MCF 10A (cell line): Measurements from ENCODE around the gene USP13. TPM values are rescaled to one million over a fixed set of nuclear protein-coding genes. Genes with fewer than 3 reads are reported as not detected.
"Not testable (repeated sequence)": the region's sequence is repeated elsewhere in the genome, so short reads cannot be mapped to it uniquely, and the experiment has no call there.

ENCODE experiments used
- BruUV-seq: library from RNA; stranded (reverse); fragments of 400-500 nt; replicated peaks from 2 replicates; lab custom pipeline; 2021; lab: Mats Ljungman, UMichigan
- CTCF ChIA-PET: fragments of 300-600 bp; sonication (Branson Sonifier 250); formaldehyde crosslinking; extraction: SDS; loops from one replicate; lab custom pipeline; 2021; ENCODE audit warnings: antibody characterized with exemption, inconsistent platforms; lab: Yijun Ruan, JAX
- POLR2A ChIA-PET: fragments of 300-600, 350-650 bp; sonication (Branson Sonifier 250); formaldehyde crosslinking; extraction: SDS; loops from one replicate; lab custom pipeline; 2020; ENCODE audit warnings: antibody characterized with exemption, inconsistent platforms; lab: Yijun Ruan, JAX
- DNase-seq: peaks from one replicate; pipeline ENCODE4 v3.0.0-alpha.2; 2018; ENCODE audit not compliant: unreplicated experiment
- H3K27ac Mint-ChIP-seq: one replicate; pipeline ENCODE4 v1.8.0; 2022; ENCODE audit warnings: mild to moderate bottlenecking, low read depth, mixed read lengths; ENCODE audit not compliant: unreplicated experiment
- H3K27me3 Mint-ChIP-seq: one replicate; pipeline ENCODE4 v1.8.0; 2022; ENCODE audit warnings: mixed read lengths; ENCODE audit not compliant: insufficient read depth, unreplicated experiment
- H3K36me3 Mint-ChIP-seq: one replicate; pipeline ENCODE4 v1.8.0; 2022; ENCODE audit warnings: mild to moderate bottlenecking, moderate library complexity, mixed read lengths; ENCODE audit not compliant: insufficient read depth, unreplicated experiment
- H3K4me1 Mint-ChIP-seq: one replicate; pipeline ENCODE4 v1.8.0; 2022; ENCODE audit warnings: mixed read lengths; ENCODE audit not compliant: insufficient read depth, unreplicated experiment
- H3K4me3 Mint-ChIP-seq: one replicate; pipeline ENCODE4 v1.8.0; 2022; ENCODE audit warnings: mild to moderate bottlenecking, moderate library complexity, mixed read lengths; ENCODE audit not compliant: unreplicated experiment
- H3K9me3 Mint-ChIP-seq: one replicate; pipeline ENCODE4 v1.8.0; 2022; ENCODE audit warnings: mixed read lengths; ENCODE audit not compliant: unreplicated experiment
- CTCF ChIP-seq: fragments of 200-600 bp; IDR thresholded peaks from one replicate; pipeline ENCODE4 v1.8.0; 2022; ENCODE audit warnings: antibody characterized with exemption, mild to moderate bottlenecking; ENCODE audit not compliant: unreplicated experiment
- intact Hi-C: fragments of 100-400 bp; cut with micrococcal nuclease; formaldehyde crosslinking; loops from 2 replicates; pipeline ENCODE4 v1.14.1; 2022
- total RNA-seq: library from RNA; stranded (reverse); gene quantifications from 2 replicates; pipeline ENCODE4 v1.2.3, GENCODE V29; 2022

USP13 gene
- total RNA-seq, 1 experiment from 2014 or later, result 9.7 TPM

- no peak overlapping the region for H3K27ac Mint-ChIP-seq
Observed at GRCh38 chr3:179771797-179772196, 119.0 kb downstream of the USP13 start.

DNA sequence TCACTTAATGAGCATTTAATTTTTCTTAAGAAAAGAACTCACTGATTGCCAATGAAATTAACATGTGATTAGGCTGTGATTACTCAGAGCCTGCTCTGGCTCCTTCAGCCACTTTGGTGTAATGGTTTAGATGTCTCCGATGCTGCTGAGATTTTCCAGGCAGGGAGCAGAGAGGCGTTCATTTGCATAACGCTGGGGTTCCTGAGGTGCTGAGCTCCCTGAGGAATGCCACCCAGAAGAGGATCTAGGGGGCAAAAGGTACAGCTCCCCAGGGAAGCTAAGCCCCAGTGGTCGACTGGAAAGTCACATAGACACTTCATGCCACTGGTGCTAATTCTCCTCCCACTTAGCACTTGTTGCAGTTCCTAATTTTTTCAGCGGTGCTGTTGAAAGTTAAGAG is 119.5 kb downstream of the USP13 start:
- H3K27ac Mint-ChIP-seq, result no peak overlapping the region
- no peak overlapping the region for H3K4me3 Mint-ChIP-seq
- POLR2A ChIA-PET, result interaction anchor here (0.8 kb wide), 1 partner anchor 181 kb away, joined by 3 read pairs; no protein-coding TSS in a partner anchor
- no peaks in the 10 kb centered on the region for H3K27me3 Mint-ChIP-seq
- peaks cover 17% of the 10 kb centered on the region for H3K36me3 Mint-ChIP-seq
- no TSS peak for BruUV-seq
- CTCF ChIA-PET, result interaction anchor here (1.3 to 1.4 kb wide), 2 partner anchors 48 to 823 kb away, joined by 4 to 5 read pairs; no protein-coding TSS in a partner anchor
- H3K4me1 Mint-ChIP-seq, result no peaks in the 10 kb centered on the region
- no peak for TF ChIP-seq CTCF
- intact Hi-C loops, result no loop called here
- H3K9me3 Mint-ChIP-seq, result no peaks in the 10 kb centered on the region
- DNase-seq, result no peak

More at GRCh38 chr3:179771797-179772196, 119.0 kb downstream of the USP13 start:
- intact Hi-C loops, result no loop called here
- DNase-seq, result no peak
- ChIA-PET CTCF (interaction anchor here (0.6 to 1.4 kb wide), 3 partner anchors 12 to 823 kb away, joined by 3 to 5 read pairs (median 4); no protein-coding TSS in a partner anchor), POLR2A (no interaction called here)
- Mint-ChIP-seq H3K4me1 (no peaks in the 10 kb centered on the region), H3K27me3 (no peaks in the 10 kb centered on the region), H3K9me3 (no peaks in the 10 kb centered on the region), H3K36me3 (peaks cover 19% of the 10 kb centered on the region), H3K4me3 (no peak overlapping the region)
- TF ChIP-seq CTCF, result no peak
- BruUV-seq, result no TSS peak

GRCh38 chr3:179775416-179776122 is 122.7 kb downstream of the USP13 start:
- CTCF ChIA-PET, result interaction anchor here (0.6 kb wide), 1 partner anchor 19 kb away, joined by 3 read pairs; no protein-coding TSS in a partner anchor

GRCh38 chr3:179782841-179783240 is 130.0 kb downstream of the USP13 start:
- peaks cover 34% of the 10 kb centered on the region for H3K36me3 Mint-ChIP-seq
- intact Hi-C loops, CTCF ChIA-PET, BruUV-seq, H3K9me3 Mint-ChIP-seq, POLR2A ChIA-PET, H3K4me3 Mint-ChIP-seq, H3K4me1 Mint-ChIP-seq, DNase-seq, H3K27me3 Mint-ChIP-seq, H3K27ac Mint-ChIP-seq: not testable (repeated sequence)

More at GRCh38 chr3:179775416-179776122, 122.7 kb downstream of the USP13 start:
- BruUV-seq, result no TSS peak
- H3K27me3 Mint-ChIP-seq, result no peaks in the 10 kb centered on the region
- no peak overlapping the region for H3K4me3 Mint-ChIP-seq
- peaks cover 7% of the 10 kb centered on the region for H3K9me3 Mint-ChIP-seq
- intact Hi-C loops, result no loop called here
- POLR2A ChIA-PET, result no interaction called here
- no peaks in the 10 kb centered on the region for H3K4me1 Mint-ChIP-seq
- no peak overlapping the region for H3K27ac Mint-ChIP-seq
- H3K36me3 Mint-ChIP-seq, result peaks cover 26% of the 10 kb centered on the region
- DNase-seq, result no peak
- TF ChIP-seq CTCF, result no peak
